GM12878 (cell line): ENCODE measurements around the gene C2CD4D. TPM values are rescaled to one million over a fixed set of nuclear protein-coding genes. Genes with fewer than 3 reads are reported as not detected.

Experiments used
- ATAC-seq: fragments of 200-7000 bp; cut with Tn5 transposase; 3 replicates; pipeline ENCODE4 v1.9.1; 2020; ENCODE audit warnings: mild to moderate bottlenecking, moderate library complexity
- BruUV-seq: library from RNA; stranded (reverse); fragments of 400-500 nt; replicated peaks from 2 replicates; lab custom pipeline; 2021; lab: Mats Ljungman, UMichigan
- CTCF ChIA-PET: fragments of 300-600 bp; sonication (Branson Sonifier 250); formaldehyde crosslinking; extraction: SDS; loops from one replicate; lab custom pipeline; 2021; ENCODE audit warnings: inconsistent platforms; lab: Yijun Ruan, JAX
- POLR2A ChIA-PET: fragments of 350-600 bp; formaldehyde crosslinking; extraction: SDS; loops from one replicate; lab custom pipeline; 2021; ENCODE audit warnings: inconsistent platforms; lab: Charles Lee
- RAD21 ChIA-PET: fragments of 300-600 bp; sonication (Branson Sonifier 250); formaldehyde crosslinking; loops from one replicate; lab custom pipeline; 2023; ENCODE audit warnings: antibody characterized with exemption; ENCODE audit not compliant: unreplicated experiment; lab: Charles Lee
- SMC1A ChIA-PET: fragments of 300-600 bp; sonication (Branson Sonifier 250); formaldehyde crosslinking; loops from one replicate; lab custom pipeline; 2023; ENCODE audit not compliant: unreplicated experiment, uncharacterized antibody; lab: Charles Lee
- DNase-seq: peaks from one replicate; pipeline ENCODE4 v3.0.0-alpha.2; 2011; ENCODE audit warnings: low read depth, low spot score
- FAIRE-seq: peaks from 3 replicates; lab custom pipeline; 2011; peaks lifted over from hg19 to GRCh38; lab: Jason Lieb, UNC
- H2AFZ ChIP-seq: 2 replicates; pipeline ENCODE4 v1.6.0; 2011; ENCODE audit warnings: low read depth, low read length, control low read depth; ENCODE audit not compliant: control insufficient read depth
- H3K27ac ChIP-seq: 2 replicates; pipeline ENCODE4 v1.5.1; 2011; ENCODE audit warnings: control low read depth; ENCODE audit not compliant: control insufficient read depth, insufficient read depth
- H3K27me3 ChIP-seq, 2 experiments: replicated peaks in 1 of 2; 2 replicates each; pipeline versions ENCODE4 v1.6.0 to v1.6.1; 2011; ENCODE audit warnings: low read length in 1 of 2; ENCODE audit not compliant: control insufficient read depth in 2 of 2, insufficient read depth in 2 of 2
- H3K36me3 ChIP-seq, 2 experiments: 2 replicates each; pipeline ENCODE4 v1.5.1; 2011; ENCODE audit warnings: low read length in 1 of 2; ENCODE audit not compliant: control insufficient read depth in 2 of 2, insufficient read depth in 2 of 2
- H3K4me1 ChIP-seq: 2 replicates; pipeline ENCODE4 v1.6.1; 2011; ENCODE audit warnings: mild to moderate bottlenecking, low read length, moderate library complexity, mixed read lengths; ENCODE audit not compliant: control insufficient read depth, insufficient read depth
- H3K4me2 ChIP-seq: 2 replicates; pipeline ENCODE4 v1.6.0; 2011; ENCODE audit warnings: control low read depth; ENCODE audit not compliant: control insufficient read depth, insufficient read depth
- H3K4me3 ChIP-seq: fragments of 200-600 bp; sonication (generic); 2 replicates; pipeline ENCODE4 v1.5.1; 2016
- H3K79me2 ChIP-seq: 2 replicates; pipeline ENCODE4 v1.6.0; 2011; ENCODE audit warnings: low read length; ENCODE audit not compliant: control insufficient read depth, insufficient read depth
- H3K9ac ChIP-seq: 2 replicates; pipeline ENCODE4 v1.8.0; 2011; ENCODE audit warnings: low read length, control low read depth, mixed read lengths; ENCODE audit not compliant: control insufficient read depth, insufficient read depth
- H3K9me3 ChIP-seq: replicated peaks from 3 replicates; pipeline ENCODE4 v1.5.1; 2011; ENCODE audit warnings: mild to moderate bottlenecking, low read length; ENCODE audit not compliant: control insufficient read depth, insufficient read depth
- H4K20me1 ChIP-seq: 2 replicates; pipeline ENCODE4 v1.6.0; 2011; ENCODE audit not compliant: control insufficient read depth, insufficient read depth
- BCL11A ChIP-seq: IDR thresholded peaks from 2 replicates; pipeline ENCODE4 v1.6.1; 2011; ENCODE audit warnings: low read depth, low read length
- BMI1 ChIP-seq: fragments of 450-650 bp; IDR thresholded peaks from 2 replicates; pipeline ENCODE4 v1.6.1; 2016; ENCODE audit warnings: mild to moderate bottlenecking, moderate library complexity, borderline replicate concordance
- CHD1 ChIP-seq: IDR thresholded peaks from 2 replicates; pipeline ENCODE4 v1.6.1; 2012; ENCODE audit warnings: low read depth, low read length, improper control_type of control experiment
- DPF2 ChIP-seq: fragments of 450-650 bp; IDR thresholded peaks from 2 replicates; pipeline ENCODE4 v1.6.1; 2017; ENCODE audit warnings: mild to moderate bottlenecking
- HCFC1 ChIP-seq: fragments of 150-350 bp; IDR thresholded peaks from 2 replicates; pipeline ENCODE4 v1.6.1; 2014; ENCODE audit warnings: low read length
- MTA3 ChIP-seq: IDR thresholded peaks from 2 replicates; pipeline ENCODE4 v1.6.1; 2012; ENCODE audit warnings: low read length, inconsistent platforms, borderline replicate concordance
- MXI1 ChIP-seq: fragments of 150-350 bp; IDR thresholded peaks from 2 replicates; pipeline ENCODE4 v1.6.1; 2011; ENCODE audit warnings: low read depth, mild to moderate bottlenecking, inconsistent platforms, low read length, improper control_type of control experiment
- MYC ChIP-seq: IDR thresholded peaks from 2 replicates; pipeline ENCODE4 v1.6.1; 2011; ENCODE audit warnings: mild to moderate bottlenecking, low read length, moderate library complexity, inconsistent platforms; ENCODE audit not compliant: insufficient read depth, insufficient replicate concordance, insufficient read length, severe bottlenecking
- NFXL1 ChIP-seq: fragments of 450-650 bp; IDR thresholded peaks from 2 replicates; pipeline ENCODE4 v1.6.1; 2017; ENCODE audit warnings: antibody characterized with exemption, mild to moderate bottlenecking, borderline replicate concordance
- RELA ChIP-seq: fragments of 450-650 bp; IDR thresholded peaks from 2 replicates; pipeline ENCODE4 v1.8.0; 2014; ENCODE audit warnings: borderline replicate concordance; ENCODE audit not compliant: partially characterized antibody
- WGBS: methylation state at CpG from one replicate; pipeline ENCODE4 v1.1.6; 2016; ENCODE audit warnings: low lambda C conversion rate; ENCODE audit not compliant: insufficient replicate concordance, insufficient coverage; ENCODE audit errors: missing lambda C conversion rate; 5-methylcytosine and 5-hydroxymethylcytosine counted together
- in situ Hi-C: fragments of 300-500 bp; cut with MboI; formaldehyde crosslinking; loops from 9 replicates; pipeline ENCODE4 v1.14.3; 2018; ENCODE audit warnings: mixed read lengths
- intact Hi-C: fragments of 100-400 bp; cut with micrococcal nuclease; formaldehyde crosslinking; loops from one replicate; pipeline ENCODE4 v1.14.2; 2022; ENCODE audit not compliant: unreplicated experiment
- polyA plus RNA-seq, 11 experiments: library from polyadenylated mRNA; depleted of rRNA in 4 of 11; unstranded in 6 of 11; stranded (reverse) in 5 of 11; fragments of >200 nt; fragmentation: Nextera tagmentation in 4 of 11; fragmentation: Illumina TruSeq in 1 of 11; extraction: Ambion mirVana in 4 of 11; extraction: Trizol in 1 of 11; gene quantifications; 1 replicate in 1 of 11; 2 replicates in 10 of 11; pipeline versions ENCODE4 v1.2.1 to v1.2.3, GENCODE V29; 2011 to 2016; ENCODE audit warnings: inconsistent platforms in 2 of 11, missing spikeins in 2 of 11, low read depth in 1 of 11
- total RNA-seq, 4 experiments: library from RNA; depleted of rRNA in 3 of 4; stranded (reverse); fragments of >200 nt in 3 of 4; fragmentation: Illumina TruSeq in 1 of 4; extraction: Trizol in 1 of 4; gene quantifications; 2 replicates each; pipeline versions ENCODE4 v1.2.1 to v1.2.3, GENCODE V29; 2013 to 2021
- TF ChIP-seq, protein P1 (sequence below): IDR thresholded peaks from 2 replicates; pipeline ENCODE4 v1.6.1; 2012; ENCODE audit warnings: low read depth, low read length, improper control_type of control experiment
- TF ChIP-seq, protein P2 (sequence below): IDR thresholded peaks from 2 replicates; pipeline ENCODE4 v1.6.1; 2012; ENCODE audit warnings: mild to moderate bottlenecking, low read depth, low read length
- TF ChIP-seq, protein P3 (sequence below): fragments of 450-650 bp; formaldehyde crosslinking; IDR thresholded peaks from 2 replicates; pipeline ENCODE4 v1.4.0; 2022; ENCODE audit warnings: mild to moderate bottlenecking, moderate library complexity
- TF ChIP-seq, protein P4 (sequence below): fragments of 150-350 bp; IDR thresholded peaks from 2 replicates; pipeline ENCODE4 v1.6.1; 2014; ENCODE audit warnings: mild to moderate bottlenecking, low read depth, low read length

The C2CD4D gene
- total and polyA plus RNA-seq, 10 of the 15 experiments (the other 5 are each of a cell fraction or from before 2014, with no cell fraction given), result 0.03 to 0.67 (median 0.13) TPM; not detected in 4

DNA sequence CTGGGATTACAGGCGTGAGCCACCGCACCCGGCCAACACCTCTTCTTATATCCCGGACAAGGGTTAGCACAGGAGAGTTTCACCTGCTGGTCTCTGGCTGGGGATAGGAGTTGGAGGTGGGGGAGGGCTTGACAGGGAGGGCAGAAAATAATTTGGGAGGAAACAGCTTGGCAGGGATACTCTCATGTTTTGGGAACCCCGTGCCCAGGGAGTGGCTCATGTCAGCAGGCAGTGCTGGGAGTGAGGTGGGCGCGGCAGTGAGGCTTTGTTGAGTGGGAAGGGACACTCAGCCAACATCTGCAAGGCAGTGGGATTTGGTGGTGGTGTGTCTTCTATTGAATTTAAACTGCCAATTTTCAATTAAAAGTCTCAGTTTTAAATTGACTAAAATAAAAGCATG, 15.0 kb upstream of the C2CD4D start:
- no TSS peak for BruUV-seq
- Histone ChIP-seq H3K27me3 (peaks cover 0 to 3% of the 10 kb centered on the region in 2 experiments; a peak in 1 of 4 replicates), H3K4me1 (peaks cover 1% of the 10 kb centered on the region), H3K4me3 (no peak overlapping the region), H2AFZ (no peak overlapping the region), H3K27ac (no peak overlapping the region), H3K4me2 (no peak overlapping the region), H3K36me3 (no peaks in the 10 kb centered on the region), H4K20me1 (no peaks in the 10 kb centered on the region), H3K79me2 (no peaks in the 10 kb centered on the region), H3K9me3 (no peaks in the 10 kb centered on the region), H3K9ac (no peak overlapping the region)
- intact Hi-C loops, result no loop called here
- DNase-seq, result no peak
- ChIA-PET SMC1A (no interaction called here), CTCF (no interaction called here), RAD21 (no interaction called here), POLR2A (no interaction called here)
- WGBS, result 55% methylated on average over 7 of the region's 7 CpGs
- in situ Hi-C loops, result no loop called here
- no peak for FAIRE-seq
- ATAC-seq, result no peak
- TF ChIP-seq, protein P1, sequence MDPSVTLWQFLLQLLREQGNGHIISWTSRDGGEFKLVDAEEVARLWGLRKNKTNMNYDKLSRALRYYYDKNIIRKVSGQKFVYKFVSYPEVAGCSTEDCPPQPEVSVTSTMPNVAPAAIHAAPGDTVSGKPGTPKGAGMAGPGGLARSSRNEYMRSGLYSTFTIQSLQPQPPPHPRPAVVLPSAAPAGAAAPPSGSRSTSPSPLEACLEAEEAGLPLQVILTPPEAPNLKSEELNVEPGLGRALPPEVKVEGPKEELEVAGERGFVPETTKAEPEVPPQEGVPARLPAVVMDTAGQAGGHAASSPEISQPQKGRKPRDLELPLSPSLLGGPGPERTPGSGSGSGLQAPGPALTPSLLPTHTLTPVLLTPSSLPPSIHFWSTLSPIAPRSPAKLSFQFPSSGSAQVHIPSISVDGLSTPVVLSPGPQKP, result no peak
- TF ChIP-seq NFXL1, result no peak
- TF ChIP-seq BMI1, result no peak
- no peak for TF ChIP-seq BCL11A
- TF ChIP-seq, protein P2, sequence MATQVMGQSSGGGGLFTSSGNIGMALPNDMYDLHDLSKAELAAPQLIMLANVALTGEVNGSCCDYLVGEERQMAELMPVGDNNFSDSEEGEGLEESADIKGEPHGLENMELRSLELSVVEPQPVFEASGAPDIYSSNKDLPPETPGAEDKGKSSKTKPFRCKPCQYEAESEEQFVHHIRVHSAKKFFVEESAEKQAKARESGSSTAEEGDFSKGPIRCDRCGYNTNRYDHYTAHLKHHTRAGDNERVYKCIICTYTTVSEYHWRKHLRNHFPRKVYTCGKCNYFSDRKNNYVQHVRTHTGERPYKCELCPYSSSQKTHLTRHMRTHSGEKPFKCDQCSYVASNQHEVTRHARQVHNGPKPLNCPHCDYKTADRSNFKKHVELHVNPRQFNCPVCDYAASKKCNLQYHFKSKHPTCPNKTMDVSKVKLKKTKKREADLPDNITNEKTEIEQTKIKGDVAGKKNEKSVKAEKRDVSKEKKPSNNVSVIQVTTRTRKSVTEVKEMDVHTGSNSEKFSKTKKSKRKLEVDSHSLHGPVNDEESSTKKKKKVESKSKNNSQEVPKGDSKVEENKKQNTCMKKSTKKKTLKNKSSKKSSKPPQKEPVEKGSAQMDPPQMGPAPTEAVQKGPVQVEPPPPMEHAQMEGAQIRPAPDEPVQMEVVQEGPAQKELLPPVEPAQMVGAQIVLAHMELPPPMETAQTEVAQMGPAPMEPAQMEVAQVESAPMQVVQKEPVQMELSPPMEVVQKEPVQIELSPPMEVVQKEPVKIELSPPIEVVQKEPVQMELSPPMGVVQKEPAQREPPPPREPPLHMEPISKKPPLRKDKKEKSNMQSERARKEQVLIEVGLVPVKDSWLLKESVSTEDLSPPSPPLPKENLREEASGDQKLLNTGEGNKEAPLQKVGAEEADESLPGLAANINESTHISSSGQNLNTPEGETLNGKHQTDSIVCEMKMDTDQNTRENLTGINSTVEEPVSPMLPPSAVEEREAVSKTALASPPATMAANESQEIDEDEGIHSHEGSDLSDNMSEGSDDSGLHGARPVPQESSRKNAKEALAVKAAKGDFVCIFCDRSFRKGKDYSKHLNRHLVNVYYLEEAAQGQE, result no peak
- no peak for TF ChIP-seq RELA
- TF ChIP-seq, protein P3, sequence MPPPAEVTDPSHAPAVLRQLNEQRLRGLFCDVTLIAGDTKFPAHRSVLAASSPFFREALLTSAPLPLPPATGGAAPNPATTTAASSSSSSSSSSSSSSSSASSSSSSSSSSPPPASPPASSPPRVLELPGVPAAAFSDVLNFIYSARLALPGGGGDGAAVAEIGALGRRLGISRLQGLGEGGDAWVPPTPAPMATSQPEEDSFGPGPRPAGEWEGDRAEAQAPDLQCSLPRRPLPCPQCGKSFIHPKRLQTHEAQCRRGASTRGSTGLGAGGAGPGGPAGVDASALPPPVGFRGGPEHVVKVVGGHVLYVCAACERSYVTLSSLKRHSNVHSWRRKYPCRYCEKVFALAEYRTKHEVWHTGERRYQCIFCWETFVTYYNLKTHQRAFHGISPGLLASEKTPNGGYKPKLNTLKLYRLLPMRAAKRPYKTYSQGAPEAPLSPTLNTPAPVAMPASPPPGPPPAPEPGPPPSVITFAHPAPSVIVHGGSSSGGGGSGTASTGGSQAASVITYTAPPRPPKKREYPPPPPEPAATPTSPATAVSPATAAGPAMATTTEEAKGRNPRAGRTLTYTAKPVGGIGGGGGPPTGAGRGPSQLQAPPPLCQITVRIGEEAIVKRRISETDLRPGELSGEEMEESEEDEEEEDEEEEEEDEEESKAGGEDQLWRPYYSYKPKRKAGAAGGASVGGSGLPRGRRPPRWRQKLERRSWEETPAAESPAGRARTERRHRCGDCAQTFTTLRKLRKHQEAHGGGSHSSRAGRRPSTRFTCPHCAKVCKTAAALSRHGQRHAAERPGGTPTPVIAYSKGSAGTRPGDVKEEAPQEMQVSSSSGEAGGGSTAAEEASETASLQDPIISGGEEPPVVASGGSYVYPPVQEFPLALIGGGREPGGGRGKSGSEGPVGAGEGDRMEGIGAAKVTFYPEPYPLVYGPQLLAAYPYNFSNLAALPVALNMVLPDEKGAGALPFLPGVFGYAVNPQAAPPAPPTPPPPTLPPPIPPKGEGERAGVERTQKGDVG (CRISPR knock-in tag), result no peak
- no peak for TF ChIP-seq MTA3
- TF ChIP-seq DPF2, result no peak
- TF ChIP-seq CHD1, result no peak
- TF ChIP-seq HCFC1, result no peak
- TF ChIP-seq MXI1, result no peak
- no peak for TF ChIP-seq MYC
- TF ChIP-seq, protein P4, sequence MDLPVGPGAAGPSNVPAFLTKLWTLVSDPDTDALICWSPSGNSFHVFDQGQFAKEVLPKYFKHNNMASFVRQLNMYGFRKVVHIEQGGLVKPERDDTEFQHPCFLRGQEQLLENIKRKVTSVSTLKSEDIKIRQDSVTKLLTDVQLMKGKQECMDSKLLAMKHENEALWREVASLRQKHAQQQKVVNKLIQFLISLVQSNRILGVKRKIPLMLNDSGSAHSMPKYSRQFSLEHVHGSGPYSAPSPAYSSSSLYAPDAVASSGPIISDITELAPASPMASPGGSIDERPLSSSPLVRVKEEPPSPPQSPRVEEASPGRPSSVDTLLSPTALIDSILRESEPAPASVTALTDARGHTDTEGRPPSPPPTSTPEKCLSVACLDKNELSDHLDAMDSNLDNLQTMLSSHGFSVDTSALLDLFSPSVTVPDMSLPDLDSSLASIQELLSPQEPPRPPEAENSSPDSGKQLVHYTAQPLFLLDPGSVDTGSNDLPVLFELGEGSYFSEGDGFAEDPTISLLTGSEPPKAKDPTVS, result no peak
